Psoas muscle (tissue), 8 donors: ENCODE data around the gene DEGS2. TPM values are rescaled to one million over a fixed set of nuclear protein-coding genes. Genes with fewer than 3 reads are reported as not detected.

Source experiments
- ATAC-seq, 4 donors: fragments of 200-7000 bp; cut with Tn5 transposase; one replicate each; pipeline ENCODE4 v1.9.1; 2020; ENCODE audit warnings: moderate library complexity in 3 of 4, mild to moderate bottlenecking in 2 of 4
- DNase-seq, 2 donors: peaks; one replicate each; pipeline ENCODE4 v3.0.0-alpha.2; 2020
- H3K27ac ChIP-seq: fragments of 200-600 bp; one replicate; pipeline ENCODE4 v1.8.0; 2022
- H3K27me3 ChIP-seq, 3 donors: fragments of 200-600 bp in 1 of 3; one replicate each; pipeline versions ENCODE4 v1.6.1 to v1.8.0; 2013 to 2022; ENCODE audit warnings: low read length in 2 of 3, mild to moderate bottlenecking in 2 of 3, moderate library complexity in 1 of 3; ENCODE audit not compliant: insufficient read depth in 3 of 3
- H3K36me3 ChIP-seq, 2 donors: fragments of 200-600 bp in 1 of 2; one replicate each; pipeline versions ENCODE4 v1.6.1 to v1.8.0; 2013 to 2022; ENCODE audit warnings: low read depth in 1 of 2, mild to moderate bottlenecking in 1 of 2, moderate library complexity in 1 of 2; ENCODE audit not compliant: insufficient read depth in 1 of 2
- H3K4me1 ChIP-seq: fragments of 200-600 bp; one replicate; pipeline ENCODE4 v1.8.0; 2022
- H3K4me3 ChIP-seq: fragments of 200-600 bp; one replicate; pipeline ENCODE4 v1.8.0; 2022; ENCODE audit warnings: mild to moderate bottlenecking
- H3K9me3 ChIP-seq: fragments of 200-600 bp; one replicate; pipeline ENCODE4 v1.8.0; 2022
- CTCF ChIP-seq: fragments of 200-600 bp; IDR thresholded peaks from one replicate; pipeline ENCODE4 v1.8.0; 2022; ENCODE audit warnings: antibody characterized with exemption
- WGBS, 3 donors: extraction: QIAGEN DNeasy Blood & Tissue Kit; methylation state at CpG; one replicate each; pipeline versions ENCODE4 v1.1.6 to v1.1.7; 2013; 5-methylcytosine and 5-hydroxymethylcytosine counted together
- intact Hi-C, 2 donors: fragments of 100-400 bp; cut with DNase I; formaldehyde crosslinking; loops; one replicate each; pipeline versions ENCODE4 v1.11.0 to v1.14.2; 2022
- polyA plus RNA-seq, 3 donors: library from polyadenylated mRNA; stranded (reverse); fragments of 200-250 nt; gene quantifications; one replicate each; pipeline ENCODE4 v1.2.3, GENCODE V29; 2013
- total RNA-seq, 4 donors: library from RNA; stranded (reverse); fragmentation: NEBNext Ultra II Directional in 2 of 4; extraction: Animal tissue kit (Norgen Biotek cat#: 25700) in 2 of 4; gene quantifications; one replicate each; pipeline versions ENCODE4 v1.2.1 to v1.2.4, GENCODE V29; 2021 to 2023
- donor health status: healthy with polysubstance abuse.
- donor health status: DM: no; HTN: no; CAD: no; lungs with moderate emphysema.
- donor health status: Bipolar disorder and iron deficiency.
- donor health status: healthy.
- donor health status: DM: yes; HTN: yes; CAD: no.
- donor health status: DM: no; HTN: no; CAD: no.
- donor health status: DM: no; HTN: no; CAD: no.
- donor health status: DM: yes; HTN: yes; CAD: no.

Gene DEGS2
- total and polyA plus RNA-seq, 7 donors: 0.04 to 0.39 (median 0.24) TPM; not detected in 3

- H3K27ac ChIP-seq: no peak overlapping the region
- ATAC-seq (no peak), DNase-seq (no peak)
- H3K4me1 ChIP-seq: no peaks in the 10 kb centered on the region
- no peak for TF ChIP-seq CTCF
- intact Hi-C loops: no loop called here
- 86 to 93% (median 90%) methylated on average over 7 of the region's 7 CpGs for WGBS, 3 donors
- H3K36me3 ChIP-seq: no peaks in the 10 kb centered on the region
- no peak overlapping the region for H3K4me3 ChIP-seq
- no peaks in the 10 kb centered on the region for H3K9me3 ChIP-seq
- H3K27me3 ChIP-seq: no peaks in the 10 kb centered on the region
Observed at GRCh38 chr14:100141098-100141497, 18.3 kb downstream of the DEGS2 start.

- DNase-seq (no peak), ATAC-seq (no peak)
- intact Hi-C loops: no loop called here
- Histone ChIP-seq H3K36me3 (no peaks in the 10 kb centered on the region), H3K4me3 (no peak overlapping the region), H3K9me3 (no peaks in the 10 kb centered on the region), H3K27me3 (no peaks in the 10 kb centered on the region), H3K27ac (no peak overlapping the region), H3K4me1 (no peaks in the 10 kb centered on the region)
- WGBS, 3 donors: 82 to 89% (median 86%) methylated on average over 16 of the region's 16 CpGs
- no peak for TF ChIP-seq CTCF
Observed at GRCh38 chr14:100140452-100141078, 18.9 kb downstream of the DEGS2 start.

GRCh38 chr14:100138955-100139354, 20.5 kb downstream of the DEGS2 start:
- ATAC-seq (no peak), DNase-seq (no peak)
- no peak overlapping the region for H3K4me3 ChIP-seq
- peaks cover 0 to 4% of the 10 kb centered on the region in 2 donors for H3K36me3 ChIP-seq
- H3K9me3 ChIP-seq: no peaks in the 10 kb centered on the region
- 97 to 99% (median 98%) methylated on average over 13 of the region's 13 CpGs for WGBS, 3 donors
- intact Hi-C loops: no loop called here
- no peak for TF ChIP-seq CTCF
- no peaks in the 10 kb centered on the region for H3K4me1 ChIP-seq
- H3K27ac ChIP-seq: no peak overlapping the region
- H3K27me3 ChIP-seq: no peaks in the 10 kb centered on the region

- H3K36me3 ChIP-seq: peaks cover 0 to 8% of the 10 kb centered on the region in 2 donors
- no peak for TF ChIP-seq CTCF
- H3K4me3 ChIP-seq: no peak overlapping the region
- intact Hi-C loops: no loop called here
- H3K27me3 ChIP-seq: no peaks in the 10 kb centered on the region
- 63 to 83% (median 73%) methylated on average over 8 of the region's 8 CpGs for WGBS, 3 donors
- H3K9me3 ChIP-seq: no peaks in the 10 kb centered on the region
- no peak overlapping the region for H3K27ac ChIP-seq
- H3K4me1 ChIP-seq: no peaks in the 10 kb centered on the region
- no peak for DNase-seq
- no peak for ATAC-seq
Observed at GRCh38 chr14:100138082-100138787, 21.2 kb downstream of the DEGS2 start.
